AG04449 (cell line): Measurements from ENCODE around the gene GORASP1.
"Not testable (repeated sequence)": the region's sequence is repeated elsewhere in the genome, so short reads cannot be mapped to it uniquely, and the experiment has no call there.

Experiments
- CTCF ChIA-PET: fragments of 350-600 bp; formaldehyde crosslinking; extraction: SDS; loops from one replicate; lab custom pipeline; 2021; ENCODE audit warnings: antibody characterized with exemption; lab: Yijun Ruan, JAX
- POLR2A ChIA-PET: fragments of 400-600, 350-600 bp; formaldehyde crosslinking; extraction: SDS; loops from one replicate; lab custom pipeline; 2020; ENCODE audit warnings: antibody characterized with exemption, inconsistent platforms; lab: Yijun Ruan, JAX
- DNase-seq: peaks from one replicate; pipeline ENCODE4 v3.0.0-alpha.2; 2010; ENCODE audit warnings: low read depth, low spot score
- H3K4me3 ChIP-seq: 2 replicates; pipeline ENCODE4 v1.5.1; 2011; ENCODE audit warnings: low read depth, mild to moderate bottlenecking, control low read depth, low read length
- CTCF ChIP-seq: IDR thresholded peaks from one replicate; pipeline ENCODE4 v1.5.1; 2011; ENCODE audit warnings: mild to moderate bottlenecking, moderate library complexity, low read length, control low read depth, inconsistent platforms; ENCODE audit not compliant: insufficient read depth; ENCODE audit errors: missing control alignments

GORASP1 gene

GRCh38 chr3:39063143-39063542 is 44.3 kb downstream of the GORASP1 start:
- no peak for TF ChIP-seq CTCF
- DNase-seq = no peak
- CTCF ChIA-PET = interaction anchor here (1.3 kb wide), 1 partner anchor 229 kb away, joined by 3 read pairs; no protein-coding TSS in a partner anchor
- POLR2A ChIA-PET = no interaction called here
- no peak overlapping the region for H3K4me3 ChIP-seq

GRCh38 chr3:39062180-39062579 is 45.2 kb downstream of the GORASP1 start:
- no peak for DNase-seq
- CTCF ChIA-PET = interaction anchor here (1.3 kb wide), 1 partner anchor 230 kb away, joined by 3 read pairs; no protein-coding TSS in a partner anchor
- no peak overlapping the region for H3K4me3 ChIP-seq
- POLR2A ChIA-PET = no interaction called here
- TF ChIP-seq CTCF = no peak

GRCh38 chr3:39061228-39061627 is 46.2 kb downstream of the GORASP1 start:
- DNase-seq, CTCF ChIA-PET, H3K4me3 ChIP-seq, POLR2A ChIA-PET: not testable (repeated sequence)

- TF ChIP-seq CTCF = no peak
- ChIA-PET POLR2A (no interaction called here), CTCF (no interaction called here)
- H3K4me3 ChIP-seq = no peak overlapping the region
- no peak for DNase-seq
Observed at GRCh38 chr3:39056151-39056550, 51.3 kb downstream of the GORASP1 start.

- POLR2A ChIA-PET = no interaction called here
- TF ChIP-seq CTCF = no peak
- DNase-seq = no peak
Observed at GRCh38 chr3:39053696-39054095, 53.7 kb downstream of the GORASP1 start.

GRCh38 chr3:39052583-39052982 is 54.8 kb downstream of the GORASP1 start:
- no peak for TF ChIP-seq CTCF
- ChIA-PET CTCF (interaction anchor here (0.5 kb wide), 1 partner anchor 238 kb away, joined by 3 read pairs; no protein-coding TSS in a partner anchor), POLR2A (no interaction called here)
- no peak for DNase-seq
- peak overlapping the region; percentile 77 for H3K4me3 ChIP-seq

More at GRCh38 chr3:39053696-39054095, 53.7 kb downstream of the GORASP1 start:
- no peak overlapping the region for H3K4me3 ChIP-seq
- CTCF ChIA-PET = interaction anchor here (1.0 kb wide), 1 partner anchor 12 kb away, joined by 5 read pairs; no protein-coding TSS in a partner anchor
